T-helper 1 cell treated with Interleukin-12 subunit alpha and Interleukin-12 subunit beta and Interleukin-4 antibody, amounts not matched to agents 30 μg/mL and 1 μg/mL, for 36 hours (primary cell): Measurements from ENCODE around the gene TIMP2.
A peak's percentile ranks its signal among the peaks of the same experiment; 100 is the strongest.
"Not testable (repeated sequence)": the region's sequence is repeated elsewhere in the genome, so short reads cannot be mapped to it uniquely, and the experiment has no call there.

Experiments
- H3K27ac Mint-ChIP-seq: one replicate; pipeline ENCODE4 v1.8.0; 2021; ENCODE audit warnings: mild to moderate bottlenecking, mixed read lengths
- H3K27me3 Mint-ChIP-seq: one replicate; pipeline ENCODE4 v1.8.0; 2021; ENCODE audit warnings: low read depth, mixed read lengths
- H3K36me3 Mint-ChIP-seq: one replicate; pipeline ENCODE4 v1.8.0; 2021; ENCODE audit warnings: low read depth, mixed read lengths
- H3K4me1 Mint-ChIP-seq: one replicate; pipeline ENCODE4 v1.8.0; 2021; ENCODE audit warnings: low read depth, mixed read lengths
- H3K4me3 Mint-ChIP-seq: one replicate; pipeline ENCODE4 v1.8.0; 2021; ENCODE audit warnings: mild to moderate bottlenecking, moderate library complexity, mixed read lengths
- H3K9me3 Mint-ChIP-seq: one replicate; pipeline ENCODE4 v1.8.0; 2021; ENCODE audit warnings: mixed read lengths

The TIMP2 gene

DNA sequence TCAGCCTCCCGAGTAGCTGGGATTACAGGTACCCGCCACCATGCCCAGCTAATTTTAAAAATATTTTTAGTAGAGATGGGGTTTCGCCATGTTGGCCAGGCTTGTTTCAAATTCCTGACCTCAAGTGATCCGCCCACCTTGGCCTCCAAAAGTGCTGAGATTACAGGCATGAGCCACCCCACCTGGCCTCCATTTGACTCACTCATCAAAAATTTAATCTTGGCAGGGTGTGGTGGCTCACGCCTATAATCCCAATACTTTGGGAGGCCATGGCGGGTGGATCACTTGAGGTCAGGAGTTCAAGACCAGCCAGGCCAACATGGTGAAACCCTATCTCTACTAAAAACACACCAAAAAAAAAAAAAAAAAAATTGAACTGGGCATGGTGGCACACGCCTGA, 13.6 kb downstream of the TIMP2 start:
- not testable (repeated sequence) for H3K36me3 Mint-ChIP-seq, H3K9me3 Mint-ChIP-seq, H3K4me1 Mint-ChIP-seq, H3K4me3 Mint-ChIP-seq, H3K27me3 Mint-ChIP-seq, H3K27ac Mint-ChIP-seq

- H3K27ac Mint-ChIP-seq, result no peak overlapping the region
- no peak overlapping the region for H3K4me3 Mint-ChIP-seq
- no peaks in the 10 kb centered on the region for H3K4me1 Mint-ChIP-seq
- H3K36me3 Mint-ChIP-seq, result no peaks in the 10 kb centered on the region
- no peaks in the 10 kb centered on the region for H3K27me3 Mint-ChIP-seq
- no peaks in the 10 kb centered on the region for H3K9me3 Mint-ChIP-seq
Observed at GRCh38 chr17:78910497-78911284, 14.5 kb downstream of the TIMP2 start.

DNA sequence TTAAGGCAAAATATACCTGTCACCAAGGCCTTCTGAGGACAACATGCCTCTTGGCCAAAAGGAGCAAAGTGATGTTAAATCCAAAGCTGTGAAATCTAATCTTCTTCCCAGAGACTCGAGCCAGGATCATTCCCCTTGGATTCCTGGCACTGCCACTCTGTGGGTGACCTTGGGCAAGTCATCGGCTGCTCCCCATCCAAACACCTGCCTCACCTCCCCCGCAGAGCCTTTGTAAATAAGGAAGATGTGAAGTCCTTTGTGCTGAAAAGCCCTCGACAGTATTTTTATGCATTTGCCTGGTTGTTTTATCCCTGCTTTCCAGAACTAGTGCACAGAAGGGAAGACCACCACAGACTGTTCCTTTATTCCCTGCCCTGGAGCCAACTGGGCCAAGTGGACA, 16.8 kb downstream of the TIMP2 start:
- Mint-ChIP-seq H3K9me3 (no peaks in the 10 kb centered on the region), H3K27me3 (no peaks in the 10 kb centered on the region), H3K36me3 (no peaks in the 10 kb centered on the region), H3K27ac (no peak overlapping the region), H3K4me3 (no peak overlapping the region), H3K4me1 (peaks cover 5% of the 10 kb centered on the region)

GRCh38 chr17:78905541-78905940, 19.6 kb downstream of the TIMP2 start:
- Mint-ChIP-seq H3K27ac (no peak overlapping the region), H3K4me1 (peaks cover 6% of the 10 kb centered on the region), H3K36me3 (no peaks in the 10 kb centered on the region), H3K27me3 (no peaks in the 10 kb centered on the region), H3K4me3 (no peak overlapping the region), H3K9me3 (no peaks in the 10 kb centered on the region)

DNA sequence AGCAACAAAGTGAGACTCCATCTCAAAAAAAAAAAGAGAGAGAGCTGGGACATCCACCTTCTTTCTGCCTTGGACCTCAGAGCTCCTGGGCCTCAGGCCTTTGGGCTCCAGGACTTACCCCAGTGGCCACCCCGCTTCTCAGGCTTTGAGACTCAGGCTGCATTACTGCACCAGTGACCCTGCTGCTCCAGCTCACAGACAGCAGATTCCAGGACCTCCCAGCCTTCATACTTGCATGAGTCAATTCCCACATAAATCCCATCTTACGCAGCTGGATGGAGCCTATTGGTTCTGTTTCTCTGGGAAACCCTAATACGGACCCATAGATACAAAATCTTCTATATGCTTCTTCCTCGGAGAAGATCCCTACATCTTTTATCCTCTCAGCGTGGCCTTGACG, 20.1 kb downstream of the TIMP2 start:
- H3K27ac Mint-ChIP-seq, result no peak overlapping the region
- no peak overlapping the region for H3K4me3 Mint-ChIP-seq
- H3K4me1 Mint-ChIP-seq, result peaks cover 6% of the 10 kb centered on the region
- no peaks in the 10 kb centered on the region for H3K36me3 Mint-ChIP-seq
- no peaks in the 10 kb centered on the region for H3K9me3 Mint-ChIP-seq
- no peaks in the 10 kb centered on the region for H3K27me3 Mint-ChIP-seq

GRCh38 chr17:78904371-78904770, 20.8 kb downstream of the TIMP2 start:
- Mint-ChIP-seq H3K4me1 (peaks cover 6% of the 10 kb centered on the region), H3K4me3 (no peak overlapping the region), H3K27me3 (no peaks in the 10 kb centered on the region), H3K36me3 (no peaks in the 10 kb centered on the region), H3K27ac (no peak overlapping the region), H3K9me3 (no peaks in the 10 kb centered on the region)

- Mint-ChIP-seq H3K9me3 (no peaks in the 10 kb centered on the region), H3K27me3 (no peaks in the 10 kb centered on the region), H3K27ac (peak within 1 kb of the TSS; percentile 31), H3K4me3 (no peak within 1 kb of the TSS), H3K36me3 (no peaks in the 10 kb centered on the region), H3K4me1 (peaks cover 6% of the 10 kb centered on the region)
Observed at GRCh38 chr17:78903101-78903779, 21.9 kb downstream of the TIMP2 start, which contains the start of gene CEP295NL. CEP295NL (minus strand) TSS chr17:78903201; CDS start chr17:78901828, 1,373 bp downstream.

DNA sequence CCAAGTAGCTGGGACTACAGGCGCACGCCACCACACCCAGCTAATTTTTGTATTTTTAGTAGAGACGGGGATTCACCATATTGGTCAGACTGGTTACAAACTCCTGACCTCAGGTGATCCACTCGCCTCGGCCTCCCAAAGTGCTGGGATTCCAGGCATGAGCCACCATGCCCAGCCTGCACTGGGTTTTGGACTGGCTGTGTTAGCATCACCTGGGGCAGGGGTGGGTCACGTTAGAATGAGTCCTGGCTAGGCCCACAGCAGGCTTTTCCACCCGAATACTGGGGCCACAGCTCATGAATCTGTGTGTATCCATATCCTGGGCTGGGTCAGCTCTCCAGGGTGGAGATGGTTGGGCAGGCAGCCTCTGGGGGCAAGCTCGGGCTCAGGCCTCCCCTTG, 23.0 kb downstream of the TIMP2 start:
- not testable (repeated sequence) for H3K9me3 Mint-ChIP-seq, H3K27me3 Mint-ChIP-seq, H3K4me3 Mint-ChIP-seq, H3K27ac Mint-ChIP-seq, H3K36me3 Mint-ChIP-seq, H3K4me1 Mint-ChIP-seq

- Mint-ChIP-seq H3K27ac (no peak overlapping the region), H3K4me3 (no peak overlapping the region), H3K27me3 (no peaks in the 10 kb centered on the region), H3K9me3 (no peaks in the 10 kb centered on the region), H3K36me3 (no peaks in the 10 kb centered on the region), H3K4me1 (peaks cover 6% of the 10 kb centered on the region)
Observed at GRCh38 chr17:78901806-78902205, 23.4 kb downstream of the TIMP2 start.

GRCh38 chr17:78900816-78901215, 24.4 kb downstream of the TIMP2 start:
- Mint-ChIP-seq H3K27me3 (no peaks in the 10 kb centered on the region), H3K4me1 (peaks cover 6% of the 10 kb centered on the region), H3K36me3 (no peaks in the 10 kb centered on the region), H3K4me3 (no peak overlapping the region), H3K27ac (no peak overlapping the region), H3K9me3 (no peaks in the 10 kb centered on the region)

DNA sequence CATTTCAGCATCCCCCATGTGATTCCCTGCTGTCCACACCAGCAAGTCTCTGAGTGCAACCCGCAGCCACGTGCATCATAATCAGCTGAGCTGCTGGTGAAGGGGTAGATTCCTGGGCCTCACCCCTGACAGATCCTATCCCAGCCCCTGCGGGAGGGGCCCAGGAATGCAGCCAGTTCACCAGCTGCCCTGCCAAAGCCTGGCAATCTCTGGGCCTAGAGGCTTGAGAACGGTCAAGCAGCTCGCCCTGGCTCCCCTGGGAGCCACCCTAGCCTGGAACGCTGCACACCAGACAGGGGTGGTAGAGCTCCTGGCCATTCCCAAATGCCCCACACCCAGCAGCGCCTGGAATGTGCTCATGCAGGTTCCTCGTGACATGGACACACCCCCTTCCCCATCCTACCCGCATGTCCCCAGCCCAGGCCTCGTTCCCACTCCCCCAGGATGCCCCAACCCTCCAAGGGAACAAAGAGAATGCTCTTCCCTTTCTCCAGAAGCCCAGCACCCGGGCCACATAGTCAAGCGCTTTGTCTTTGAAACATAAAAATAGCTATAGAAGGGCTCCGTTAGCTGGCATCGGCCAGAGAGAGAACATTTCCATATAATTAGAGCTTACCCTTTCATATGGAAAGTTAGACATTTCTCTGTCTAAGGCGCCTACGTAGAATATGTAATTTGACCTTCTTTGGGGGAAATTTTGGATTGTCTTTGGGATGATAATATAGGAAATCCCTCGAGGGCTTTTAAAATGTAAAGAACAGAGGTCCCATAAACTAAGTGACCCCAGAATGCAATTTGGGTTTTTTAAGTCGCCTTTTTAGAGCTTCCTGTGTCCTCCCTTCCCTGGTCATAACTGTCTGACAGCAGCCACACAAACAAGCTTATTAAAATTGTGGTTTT, 25.6 kb downstream of the TIMP2 start:
- no peaks in the 10 kb centered on the region for H3K36me3 Mint-ChIP-seq
- H3K4me1 Mint-ChIP-seq, result peaks cover 6% of the 10 kb centered on the region
- no peak overlapping the region for H3K4me3 Mint-ChIP-seq
- no peaks in the 10 kb centered on the region for H3K9me3 Mint-ChIP-seq
- H3K27me3 Mint-ChIP-seq, result peaks cover 3% of the 10 kb centered on the region
- no peak overlapping the region for H3K27ac Mint-ChIP-seq

DNA sequence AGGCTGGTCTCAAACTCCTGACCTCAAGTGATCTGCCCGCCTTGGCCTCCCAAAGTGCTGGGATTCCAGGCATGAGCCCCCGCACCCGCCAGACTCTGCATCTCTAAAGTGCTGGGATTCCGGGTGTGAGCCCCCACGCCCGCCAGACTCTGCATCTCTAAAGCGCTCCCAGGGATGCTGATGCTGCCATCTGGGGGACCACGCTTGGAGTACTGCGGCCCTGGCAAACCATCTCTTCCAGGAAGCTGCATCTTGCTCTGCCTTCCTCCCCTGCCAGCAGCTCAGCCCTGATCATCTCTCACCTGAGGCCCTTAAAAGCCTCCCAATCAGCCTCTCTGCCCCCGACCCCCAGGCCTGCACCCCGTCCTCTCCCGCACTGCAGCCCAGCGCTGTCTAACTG, 26.2 kb downstream of the TIMP2 start:
- H3K27me3 Mint-ChIP-seq, result peaks cover 4% of the 10 kb centered on the region
- H3K27ac Mint-ChIP-seq, result no peak overlapping the region
- no peaks in the 10 kb centered on the region for H3K36me3 Mint-ChIP-seq
- H3K4me1 Mint-ChIP-seq, result peaks cover 6% of the 10 kb centered on the region
- no peaks in the 10 kb centered on the region for H3K9me3 Mint-ChIP-seq
- no peak overlapping the region for H3K4me3 Mint-ChIP-seq

- no peaks in the 10 kb centered on the region for H3K4me1 Mint-ChIP-seq
- no peak overlapping the region for H3K4me3 Mint-ChIP-seq
- H3K27ac Mint-ChIP-seq, result no peak overlapping the region
- peaks cover 6% of the 10 kb centered on the region for H3K27me3 Mint-ChIP-seq
- no peaks in the 10 kb centered on the region for H3K36me3 Mint-ChIP-seq
- H3K9me3 Mint-ChIP-seq, result no peaks in the 10 kb centered on the region
Observed at GRCh38 chr17:78898075-78898836, 26.9 kb downstream of the TIMP2 start.

- Mint-ChIP-seq H3K27ac (no peak overlapping the region), H3K9me3 (no peaks in the 10 kb centered on the region), H3K4me3 (no peak overlapping the region), H3K27me3 (peaks cover 11% of the 10 kb centered on the region), H3K36me3 (no peaks in the 10 kb centered on the region), H3K4me1 (peaks cover 3% of the 10 kb centered on the region)
Observed at GRCh38 chr17:78897664-78898047, 27.5 kb downstream of the TIMP2 start.
